IPS DF 19.7 (cell line): ENCODE results near the gene TM7SF2.

Experiments used
- DNase-seq: peaks from one replicate; pipeline ENCODE4 v3.0.0-alpha.2; 2013; ENCODE audit warnings: low read depth, low spot score

TM7SF2 gene

DNA sequence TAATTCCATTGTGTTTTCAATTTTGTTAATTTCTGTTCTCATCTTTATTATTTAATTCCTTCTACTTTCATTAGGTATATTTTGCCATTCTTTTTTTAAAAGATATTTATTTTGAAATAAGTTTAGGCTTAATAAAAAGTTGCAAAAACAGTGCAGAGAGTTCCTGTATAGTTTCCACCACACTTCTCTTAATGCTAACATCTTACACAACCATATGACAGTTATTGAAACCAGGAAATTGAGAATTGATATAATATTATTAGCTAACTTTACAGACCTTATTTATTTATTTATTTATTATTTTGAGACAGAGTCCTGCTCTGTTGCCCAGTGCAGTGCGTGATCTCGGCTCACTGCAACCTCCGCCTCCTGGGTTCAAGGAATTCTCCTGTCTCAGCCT, 44.6 kb downstream of the TM7SF2 start:
- no peak for DNase-seq

DNA sequence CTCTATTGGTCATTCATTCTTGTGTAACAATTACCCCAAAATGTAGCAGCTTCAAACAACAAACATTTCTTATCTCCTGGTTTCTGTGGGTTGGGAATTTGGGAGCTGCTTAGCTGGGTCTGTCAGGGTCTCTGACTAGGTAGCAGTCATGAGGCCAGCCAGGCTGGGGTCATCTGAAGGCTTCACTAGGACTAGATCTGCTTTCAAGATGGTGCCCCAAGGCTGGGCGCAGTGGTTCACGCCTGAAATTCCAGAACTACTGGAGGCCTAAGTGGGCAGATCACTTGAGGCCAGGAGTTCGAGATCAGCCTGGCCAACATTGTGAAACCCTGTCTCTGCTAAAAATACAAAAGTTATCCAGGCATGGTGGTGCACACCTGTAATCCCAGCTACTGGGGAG, 45.3 kb downstream of the TM7SF2 start:
- no peak for DNase-seq

DNA sequence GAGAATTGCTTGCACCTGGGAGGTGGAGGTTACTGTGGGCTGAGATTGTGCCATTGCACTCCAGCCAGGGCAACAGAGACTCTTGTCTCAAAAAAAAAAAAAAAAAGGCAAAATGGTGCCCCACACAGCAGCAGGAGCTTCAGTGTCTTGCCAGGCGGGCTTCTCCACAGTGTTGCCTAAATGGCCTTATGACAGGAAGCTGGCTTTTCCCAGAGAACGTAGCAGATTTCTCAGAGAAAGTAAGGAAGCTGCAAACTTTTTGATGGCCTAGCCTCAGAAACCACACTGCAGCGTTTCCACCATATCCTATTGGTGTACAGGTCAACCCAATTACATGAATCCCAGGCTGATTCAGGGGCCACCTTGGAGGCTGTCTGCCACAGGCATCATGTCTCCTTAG, 45.7 kb downstream of the TM7SF2 start:
- DNase-seq, result no peak

DNA sequence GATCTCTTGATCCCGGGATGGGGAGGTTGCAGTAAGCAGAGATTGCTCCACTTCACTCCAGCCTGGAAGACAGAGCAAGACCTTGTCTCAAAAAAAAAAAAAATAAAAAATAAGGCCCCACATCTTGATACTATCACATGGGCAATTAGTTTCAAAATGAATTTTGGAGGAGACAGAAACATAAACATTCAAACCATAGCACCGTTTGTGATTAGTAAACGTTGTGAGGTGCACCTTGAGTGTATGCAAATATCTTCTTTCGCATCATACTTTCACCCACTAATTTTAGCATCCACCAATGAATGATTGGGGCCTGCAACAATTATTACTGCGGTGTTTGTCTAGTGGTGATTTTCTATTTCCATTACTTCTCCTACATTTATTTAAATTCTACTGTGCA, 47.3 kb downstream of the TM7SF2 start:
- DNase-seq, result no peak

DNA sequence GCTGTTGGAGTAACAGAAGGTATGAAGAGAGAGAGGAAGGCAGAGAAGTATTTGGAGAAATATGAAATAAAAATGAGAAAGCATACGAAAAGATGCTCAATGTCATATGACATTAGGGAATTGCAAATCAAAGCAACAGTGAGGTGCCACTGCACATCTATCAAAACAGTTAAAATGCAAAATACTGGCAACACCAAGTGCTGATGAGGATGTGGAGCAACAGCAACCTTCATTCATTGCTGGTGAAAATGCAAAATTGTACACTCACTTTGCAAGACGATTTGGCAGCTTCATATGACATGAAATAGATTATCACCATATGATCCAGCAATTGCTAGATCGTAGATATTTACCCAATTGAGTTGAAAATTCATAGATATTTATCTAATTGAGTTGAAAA, 49.0 kb downstream of the TM7SF2 start:
- no peak for DNase-seq

DNA sequence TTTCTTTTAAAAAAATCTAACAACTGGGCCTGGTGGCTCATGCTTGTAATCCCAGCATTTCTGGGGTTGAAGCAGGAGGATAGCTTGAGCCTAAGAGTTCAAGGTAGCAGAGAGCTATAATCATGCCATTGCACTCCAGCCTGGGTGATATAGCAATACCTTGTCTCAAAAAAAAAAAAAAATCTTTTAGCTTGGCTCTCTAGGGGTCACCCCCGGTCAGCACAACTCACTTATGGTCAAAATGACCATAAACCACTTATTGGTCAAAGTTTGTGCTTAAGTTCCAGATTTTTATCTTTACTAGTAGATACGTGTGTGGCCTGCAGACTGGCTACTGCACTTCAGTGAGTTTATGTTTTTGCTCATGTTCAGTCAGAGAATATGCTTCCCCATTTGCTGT, 52.0 kb downstream of the TM7SF2 start:
- DNase-seq, result no peak
